Ascending aorta (tissue), 2 donors: ENCODE results near the gene NKAIN4. TPM values are rescaled to one million over a fixed set of nuclear protein-coding genes. Genes with fewer than 3 reads are reported as not detected.

Source experiments
- DNase-seq, 2 donors: peaks; one replicate each; pipeline ENCODE4 v3.0.0-alpha.2; 2019; ENCODE audit warnings: low spot score in 2 of 2
- H3K27ac ChIP-seq, 2 donors: fragments of 200-600 bp; sonication (generic); one replicate each; pipeline ENCODE4 v1.5.1; 2016 to 2017; ENCODE audit warnings: mild to moderate bottlenecking in 1 of 2
- H3K27me3 ChIP-seq: fragments of 200-600 bp; sonication (generic); one replicate; pipeline ENCODE4 v1.5.1; 2017
- H3K36me3 ChIP-seq, 2 donors: fragments of 200-600 bp; sonication (generic); one replicate each; pipeline ENCODE4 v1.5.1; 2016
- H3K4me1 ChIP-seq, 2 donors: fragments of 200-600 bp; sonication (generic); one replicate each; pipeline ENCODE4 v1.5.1; 2016 to 2017; ENCODE audit warnings: mild to moderate bottlenecking in 1 of 2
- H3K4me3 ChIP-seq, 2 donors: fragments of 200-600 bp; sonication (generic); one replicate each; pipeline ENCODE4 v1.5.1; 2016 to 2017; ENCODE audit warnings: mild to moderate bottlenecking in 1 of 2
- H3K9me3 ChIP-seq, 2 donors: fragments of 200-600 bp; sonication (generic); one replicate each; pipeline ENCODE4 v1.5.1; 2016
- intact Hi-C: fragments of 100-400 bp; cut with DNase I; formaldehyde crosslinking; loops from one replicate; pipeline ENCODE4 v1.15.1; 2023
- total RNA-seq: library from RNA; depleted of rRNA; stranded (reverse); fragments of >200 nt; gene quantifications from one replicate; pipeline ENCODE4 v1.1.0, GENCODE V29; 2016
- TF ChIP-seq, protein P1 (sequence below), 3 experiments: fragments of 200-600 bp in 2 of 3; fragments of 450-650 bp in 1 of 3; sonication (generic) in 2 of 3; IDR thresholded peaks; one replicate each; pipeline ENCODE4 v1.5.1; 2016 to 2019; ENCODE audit warnings: antibody characterized with exemption in 3 of 3, mild to moderate bottlenecking in 1 of 3, moderate library complexity in 1 of 3

Gene NKAIN4
- total RNA-seq, 1 donor from 2014 or later: not detected

GRCh38 chr20:63297371-63297781 lies 43.1 kb upstream of the NKAIN4 start:
- no peaks in the 10 kb centered on the region for H3K36me3 ChIP-seq
- DNase-seq: no peak
- no peak overlapping the region for H3K27ac ChIP-seq
- no peaks in the 10 kb centered on the region for H3K9me3 ChIP-seq
- no peak overlapping the region for H3K4me3 ChIP-seq
- H3K27me3 ChIP-seq: peaks cover 17% of the 10 kb centered on the region
- TF ChIP-seq, protein P1, sequence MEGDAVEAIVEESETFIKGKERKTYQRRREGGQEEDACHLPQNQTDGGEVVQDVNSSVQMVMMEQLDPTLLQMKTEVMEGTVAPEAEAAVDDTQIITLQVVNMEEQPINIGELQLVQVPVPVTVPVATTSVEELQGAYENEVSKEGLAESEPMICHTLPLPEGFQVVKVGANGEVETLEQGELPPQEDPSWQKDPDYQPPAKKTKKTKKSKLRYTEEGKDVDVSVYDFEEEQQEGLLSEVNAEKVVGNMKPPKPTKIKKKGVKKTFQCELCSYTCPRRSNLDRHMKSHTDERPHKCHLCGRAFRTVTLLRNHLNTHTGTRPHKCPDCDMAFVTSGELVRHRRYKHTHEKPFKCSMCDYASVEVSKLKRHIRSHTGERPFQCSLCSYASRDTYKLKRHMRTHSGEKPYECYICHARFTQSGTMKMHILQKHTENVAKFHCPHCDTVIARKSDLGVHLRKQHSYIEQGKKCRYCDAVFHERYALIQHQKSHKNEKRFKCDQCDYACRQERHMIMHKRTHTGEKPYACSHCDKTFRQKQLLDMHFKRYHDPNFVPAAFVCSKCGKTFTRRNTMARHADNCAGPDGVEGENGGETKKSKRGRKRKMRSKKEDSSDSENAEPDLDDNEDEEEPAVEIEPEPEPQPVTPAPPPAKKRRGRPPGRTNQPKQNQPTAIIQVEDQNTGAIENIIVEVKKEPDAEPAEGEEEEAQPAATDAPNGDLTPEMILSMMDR (IDR thresholded peaks at IDR 0.05): no peak
- intact Hi-C loops: no loop called here
- H3K4me1 ChIP-seq: no peaks in the 10 kb centered on the region

DNA sequence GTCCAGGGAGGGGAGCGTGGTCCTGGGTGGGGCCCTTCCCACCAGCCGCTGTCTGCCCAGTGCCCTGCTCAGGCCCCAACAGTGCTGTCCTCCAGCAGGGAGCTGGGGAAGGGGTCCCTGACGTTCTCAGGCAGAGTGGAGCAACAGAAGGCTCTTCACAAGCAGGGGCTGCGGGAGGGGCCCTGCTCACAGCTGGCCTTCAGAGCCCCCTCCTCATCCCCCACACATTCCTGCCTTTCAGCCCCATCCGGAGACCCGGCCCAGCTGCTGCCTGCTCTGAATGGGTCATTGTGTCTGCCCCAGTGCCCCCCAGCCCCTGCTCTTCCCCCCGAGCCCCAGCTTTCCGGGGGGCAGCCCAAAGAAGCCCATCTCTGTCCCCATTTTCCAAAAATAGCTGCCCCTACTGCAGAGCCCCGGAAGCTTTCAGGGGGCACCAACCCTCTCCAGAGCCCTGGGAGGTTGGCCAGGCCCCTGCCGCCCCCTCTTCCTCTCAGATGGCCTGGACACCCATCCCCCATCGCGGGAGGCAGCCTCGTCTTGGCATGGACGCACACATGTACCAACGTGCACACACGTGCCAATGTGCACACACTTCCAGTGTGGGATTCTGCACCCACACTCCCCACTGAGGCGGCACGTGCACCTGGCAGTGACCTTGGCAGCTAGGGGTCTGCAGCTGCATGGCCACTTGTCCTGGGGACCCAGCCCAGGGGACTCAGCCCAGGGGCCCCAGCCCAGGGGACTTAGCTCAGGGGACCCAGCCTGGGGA lies 42.5 kb upstream of the NKAIN4 start:
- Histone ChIP-seq H3K27ac (no peak overlapping the region), H3K9me3 (no peaks in the 10 kb centered on the region), H3K27me3 (peaks cover 17% of the 10 kb centered on the region), H3K36me3 (no peaks in the 10 kb centered on the region), H3K4me1 (no peaks in the 10 kb centered on the region), H3K4me3 (no peak overlapping the region)
- TF ChIP-seq, protein P1 (IDR thresholded peaks at IDR 0.05): no peak
- no peak for DNase-seq
- intact Hi-C loops: no loop called here

DNA sequence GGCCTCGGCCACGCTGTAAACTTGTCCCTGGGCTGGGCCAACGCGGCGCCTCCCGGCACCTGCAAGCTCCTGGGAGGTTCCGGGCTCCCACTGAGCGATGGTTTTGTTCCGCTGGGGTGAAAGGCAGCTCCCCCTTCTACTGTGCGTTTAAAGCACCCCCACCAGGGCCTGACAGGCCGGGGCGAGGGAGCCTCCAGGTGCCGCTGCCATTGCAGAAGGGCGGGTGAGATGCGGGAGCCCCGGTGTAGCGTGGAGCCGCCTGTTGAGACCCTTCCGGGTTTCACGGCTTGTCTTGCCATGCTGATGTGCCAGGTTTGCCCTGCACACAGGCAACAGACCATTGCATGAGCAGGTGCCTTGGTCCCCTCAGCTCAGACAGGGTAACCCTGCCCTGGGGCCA lies 41.6 kb upstream of the NKAIN4 start:
- TF ChIP-seq, protein P1 (IDR thresholded peaks at IDR 0.05): no peak
- Histone ChIP-seq H3K27me3 (peaks cover 17% of the 10 kb centered on the region), H3K4me3 (no peak overlapping the region), H3K4me1 (no peaks in the 10 kb centered on the region), H3K9me3 (no peaks in the 10 kb centered on the region), H3K36me3 (no peaks in the 10 kb centered on the region), H3K27ac (no peak overlapping the region)
- intact Hi-C loops: no loop called here
- no peak for DNase-seq

DNA sequence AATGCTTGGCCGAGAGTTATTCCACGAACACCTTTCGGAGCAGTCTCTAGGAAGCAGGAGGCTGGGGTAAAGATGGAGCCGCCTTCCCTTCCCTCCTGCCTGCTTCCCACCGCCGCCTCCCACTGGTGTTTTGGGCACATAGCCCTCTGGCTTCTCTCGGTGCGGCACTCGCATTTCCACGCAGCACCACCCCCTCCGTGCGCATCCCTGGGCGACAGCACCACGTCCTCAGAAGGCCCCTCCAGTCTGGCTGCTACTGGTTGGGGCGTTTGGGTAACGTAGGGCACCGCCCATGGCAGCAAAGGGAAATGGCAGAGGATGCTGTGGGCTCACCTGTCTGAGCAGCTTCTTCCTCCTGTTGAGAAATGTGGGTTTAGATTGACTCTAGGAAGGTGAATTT lies 41.2 kb upstream of the NKAIN4 start:
- TF ChIP-seq, protein P1 (IDR thresholded peaks at IDR 0.05): no peak
- Histone ChIP-seq H3K9me3 (no peaks in the 10 kb centered on the region), H3K27ac (no peak overlapping the region), H3K4me3 (no peak overlapping the region), H3K36me3 (no peaks in the 10 kb centered on the region), H3K4me1 (no peaks in the 10 kb centered on the region), H3K27me3 (peaks cover 17% of the 10 kb centered on the region)
- intact Hi-C loops: no loop called here
- no peak for DNase-seq

GRCh38 chr20:63295018-63295417 lies 40.8 kb upstream of the NKAIN4 start:
- intact Hi-C loops: no loop called here

More at GRCh38 chr20:63295018-63295417, 40.8 kb upstream of the NKAIN4 start:
- no peaks in the 10 kb centered on the region for H3K4me1 ChIP-seq
- peaks cover 17% of the 10 kb centered on the region for H3K27me3 ChIP-seq
- no peak for DNase-seq
- H3K4me3 ChIP-seq: no peak overlapping the region
- no peaks in the 10 kb centered on the region for H3K36me3 ChIP-seq
- TF ChIP-seq, protein P1 (IDR thresholded peaks at IDR 0.05): no peak
- no peaks in the 10 kb centered on the region for H3K9me3 ChIP-seq
- H3K27ac ChIP-seq: no peak overlapping the region
